HG02870 (cell line): ENCODE measurements around the gene DPM2.

Experiments used
- ATAC-seq: cut with Tn5 transposase; IDR thresholded peaks from one replicate; pipeline ENCODE4 v1.9.1; 2021; ENCODE audit warnings: mild to moderate bottlenecking, moderate library complexity; ENCODE audit not compliant: unreplicated experiment

Gene DPM2

DNA sequence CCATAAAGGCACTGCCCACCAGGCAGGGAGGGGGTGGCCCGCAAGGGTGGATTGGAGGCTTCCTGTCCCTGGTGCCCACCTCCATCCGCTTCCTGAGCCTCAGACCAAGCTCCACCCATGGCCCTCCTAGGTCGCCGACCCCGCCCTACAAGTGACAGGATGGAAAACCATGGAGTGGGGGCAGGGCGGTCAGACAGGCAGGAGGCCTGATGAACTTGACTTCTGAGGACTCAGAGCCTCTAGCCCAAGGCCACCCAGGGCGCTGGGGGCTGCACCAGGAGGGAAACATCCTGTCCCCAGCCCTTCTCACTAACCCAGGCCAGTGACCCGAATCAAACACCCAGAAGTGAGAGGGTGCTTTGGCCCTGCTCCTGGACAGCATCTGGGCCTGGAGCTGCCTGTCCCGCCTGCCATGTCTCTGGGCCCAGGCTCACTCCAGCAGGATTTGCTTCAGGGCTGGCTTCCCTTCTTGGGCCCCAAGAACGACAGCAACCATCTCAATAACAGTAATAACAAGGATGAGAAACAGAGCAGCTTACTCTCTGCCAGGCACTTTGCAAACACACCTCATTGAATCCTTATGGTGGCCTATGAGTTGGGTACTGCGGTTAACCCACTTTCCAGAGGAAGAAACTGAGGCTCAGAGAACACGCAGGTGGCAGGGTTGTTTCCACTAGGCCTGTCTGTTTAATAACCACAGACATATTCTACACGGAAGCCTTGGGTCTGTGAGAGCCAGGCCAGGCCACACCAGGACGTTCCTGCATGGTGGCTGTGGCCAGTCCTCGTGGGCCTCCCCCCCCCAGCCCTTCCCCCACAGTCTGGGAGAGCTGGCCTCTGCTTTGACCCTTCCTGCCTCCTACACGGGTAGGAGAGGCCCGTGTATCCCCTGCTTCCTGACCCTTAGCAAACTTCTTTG lies 33.8 kb downstream of the DPM2 start:
- no peak for ATAC-seq

DNA sequence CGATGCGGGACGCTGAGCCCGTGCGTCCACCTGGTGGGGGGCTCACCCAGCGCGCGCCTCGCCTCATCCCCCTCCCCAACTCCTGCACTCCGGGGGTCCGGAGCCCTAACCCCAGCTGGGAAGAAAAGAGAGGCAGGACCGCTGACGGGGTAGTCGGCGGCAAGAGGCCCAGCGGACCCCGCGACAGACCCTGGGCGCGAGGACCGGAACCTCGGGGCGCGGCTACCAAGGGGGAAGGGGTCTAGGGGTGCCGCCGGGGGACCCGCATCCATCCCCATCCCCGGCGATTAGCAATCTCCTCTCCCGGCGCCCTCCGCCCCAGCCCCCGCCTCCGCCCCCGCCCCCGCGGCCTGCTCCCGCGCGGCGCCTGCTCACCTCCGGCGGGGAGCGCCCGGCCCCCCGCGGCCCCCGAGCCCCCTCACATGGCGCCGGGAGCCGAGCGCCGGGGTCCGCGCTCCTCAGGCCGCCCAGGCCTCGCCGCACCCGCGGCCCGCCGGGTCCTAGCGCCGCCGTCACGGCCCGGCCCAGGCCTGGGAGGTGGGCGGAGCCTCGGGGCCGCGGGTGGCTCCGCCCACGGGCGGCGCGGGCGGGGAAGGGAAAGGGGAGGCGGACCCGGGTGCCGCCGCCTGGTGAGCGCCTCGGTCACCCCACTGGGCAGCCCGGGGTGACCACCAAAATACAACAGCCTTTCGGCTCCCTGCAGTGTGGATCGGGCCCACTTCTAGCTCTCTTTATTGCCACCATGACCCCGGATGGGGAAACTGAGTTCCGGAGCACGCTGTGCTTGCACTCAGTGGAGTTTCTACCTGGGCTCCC lies 38.3 kb downstream of the DPM2 start, which contains the start of gene ST6GALNAC6:
Gene ST6GALNAC6, minus strand, starts transcription at position 476 of the 816 bp plus-strand sequence. CDS start 1,622 bp downstream, outside the sequence.
- peak; percentile 48 for ATAC-seq

DNA sequence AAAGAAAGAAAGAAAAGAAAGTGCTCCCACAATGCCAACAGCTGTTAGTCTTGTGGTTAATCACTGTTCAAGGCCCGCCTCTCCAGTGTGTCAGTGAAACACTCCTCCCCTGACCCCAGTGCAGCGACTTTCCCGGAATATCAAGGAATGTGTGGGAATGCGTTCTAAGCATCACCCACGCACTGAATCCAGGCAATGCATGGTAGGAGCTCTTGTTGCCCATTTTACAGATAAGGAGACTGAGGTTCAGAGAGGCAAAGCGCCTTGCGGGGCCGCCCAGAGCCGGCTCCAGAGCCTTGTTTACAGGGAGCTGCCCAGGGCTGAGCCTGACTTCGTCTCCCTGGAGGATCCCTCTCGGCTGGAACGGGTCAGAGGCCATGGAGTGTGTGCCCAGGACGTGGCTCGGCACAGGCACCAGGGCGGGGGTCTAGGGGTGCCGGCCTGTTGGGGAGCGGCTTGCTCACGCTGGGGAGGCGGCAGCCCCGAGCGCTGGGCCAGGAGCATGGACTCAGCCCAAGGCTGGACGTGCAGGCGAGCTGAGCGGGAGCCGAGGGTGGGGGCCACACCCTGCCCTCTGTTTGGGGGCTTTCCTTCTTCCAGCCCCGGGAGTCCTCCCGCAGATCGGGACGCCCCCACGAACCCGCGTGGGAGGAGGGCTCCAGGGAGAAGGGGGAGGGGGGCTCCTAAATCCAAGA lies 39.1 kb downstream of the DPM2 start:
- no peak for ATAC-seq

DNA sequence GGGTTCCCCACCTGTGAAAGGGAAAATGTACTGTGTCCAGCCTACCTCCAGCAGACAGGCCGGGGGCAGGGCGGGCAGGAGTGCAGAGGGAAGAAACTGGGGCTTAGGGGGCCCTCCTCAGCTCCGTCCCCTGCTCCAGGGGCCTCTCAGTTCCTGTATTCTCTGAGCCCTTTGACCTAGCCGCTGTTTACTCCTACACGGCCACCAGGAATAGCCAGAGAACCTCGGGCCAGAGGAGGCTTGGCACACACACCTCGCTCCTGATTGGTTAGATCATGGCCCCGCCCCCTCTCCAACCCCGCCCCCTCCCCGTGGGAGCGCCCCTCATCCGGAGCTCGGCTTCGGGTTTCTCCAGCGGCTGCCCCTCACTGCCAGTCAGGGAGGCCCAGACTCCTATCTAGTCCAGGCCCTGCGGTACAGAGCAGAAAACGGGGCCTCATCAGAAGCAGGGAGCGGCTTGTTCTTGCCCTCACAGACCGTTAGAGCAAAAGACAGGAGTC lies 40.4 kb downstream of the DPM2 start:
- no peak for ATAC-seq

DNA sequence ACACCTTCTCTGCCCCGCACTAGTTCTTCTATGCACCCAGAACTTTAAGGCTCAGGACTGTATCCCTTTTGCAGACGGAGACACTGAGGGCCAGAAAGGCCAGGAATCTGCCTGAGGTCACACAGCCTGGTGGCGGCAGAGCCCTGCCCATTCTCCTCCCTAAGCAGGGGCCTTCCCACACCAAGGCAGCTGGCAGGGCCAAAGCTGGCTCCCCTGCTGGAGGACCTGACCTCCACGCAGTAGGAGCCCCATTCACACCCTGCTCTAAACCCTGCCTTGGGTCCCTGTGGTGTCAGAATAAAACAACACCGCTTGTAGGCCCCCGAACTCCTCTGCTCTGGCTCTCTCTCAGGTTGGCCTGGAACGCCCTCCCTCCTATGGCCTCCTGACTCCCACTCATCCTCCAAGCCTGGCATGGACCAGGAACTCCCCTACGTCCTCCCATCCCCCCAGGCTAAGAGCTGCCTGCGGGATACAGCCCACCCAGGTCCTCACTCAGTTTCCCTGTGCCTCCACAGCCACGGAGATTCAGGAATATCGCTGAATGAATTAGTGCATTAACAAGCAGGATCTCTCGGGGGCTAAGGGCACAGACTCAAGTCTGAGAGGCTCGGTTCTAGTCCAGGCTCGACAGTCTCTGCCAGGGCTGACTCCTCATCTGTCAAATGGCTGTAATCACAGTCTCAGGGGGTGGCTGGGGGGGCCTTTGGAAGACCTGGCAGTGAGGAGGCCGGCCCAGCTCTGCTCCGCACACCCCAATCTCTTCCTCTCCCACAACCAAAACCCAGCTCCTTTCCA lies 41.1 kb downstream of the DPM2 start:
- no peak for ATAC-seq

DNA sequence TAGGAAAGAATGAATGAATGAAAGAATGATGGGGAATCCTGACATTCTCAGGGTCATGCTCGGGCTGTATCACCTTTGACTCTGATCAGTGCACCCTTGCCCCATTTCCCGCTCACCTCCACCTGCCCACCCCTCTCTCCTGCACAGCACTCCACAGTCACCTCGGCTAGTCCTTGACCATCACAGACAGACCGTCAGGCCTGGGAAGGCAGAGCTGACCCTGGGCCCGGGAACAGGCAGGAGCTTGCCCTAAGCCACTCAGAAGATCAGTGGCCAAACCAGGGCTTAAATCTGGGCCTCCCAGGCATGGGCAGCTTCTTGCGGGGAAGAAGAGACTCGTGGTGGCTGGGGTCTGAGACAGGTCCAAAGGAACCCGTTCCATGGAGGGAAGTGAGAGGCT lies 41.8 kb downstream of the DPM2 start:
- no peak for ATAC-seq

DNA sequence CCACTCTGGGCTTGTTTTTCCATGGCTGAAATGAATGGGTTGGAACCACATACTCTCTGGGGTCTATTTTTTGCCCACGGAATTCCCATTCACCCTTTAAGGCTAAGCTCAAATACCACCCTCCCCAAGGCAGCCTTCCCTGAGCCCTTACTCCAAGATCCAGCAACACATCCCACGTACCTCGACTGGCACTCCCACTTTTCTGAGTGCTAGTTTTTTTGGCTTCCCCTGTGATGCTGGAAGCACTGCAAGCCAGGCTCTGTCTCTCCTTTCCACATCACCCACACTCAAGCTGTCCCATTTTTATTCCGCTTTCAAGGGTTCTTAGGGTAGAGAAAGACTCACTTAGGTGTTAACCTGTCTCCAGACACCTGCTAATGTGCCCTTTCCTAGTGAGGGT lies 44.3 kb downstream of the DPM2 start:
- ATAC-seq: no peak

DNA sequence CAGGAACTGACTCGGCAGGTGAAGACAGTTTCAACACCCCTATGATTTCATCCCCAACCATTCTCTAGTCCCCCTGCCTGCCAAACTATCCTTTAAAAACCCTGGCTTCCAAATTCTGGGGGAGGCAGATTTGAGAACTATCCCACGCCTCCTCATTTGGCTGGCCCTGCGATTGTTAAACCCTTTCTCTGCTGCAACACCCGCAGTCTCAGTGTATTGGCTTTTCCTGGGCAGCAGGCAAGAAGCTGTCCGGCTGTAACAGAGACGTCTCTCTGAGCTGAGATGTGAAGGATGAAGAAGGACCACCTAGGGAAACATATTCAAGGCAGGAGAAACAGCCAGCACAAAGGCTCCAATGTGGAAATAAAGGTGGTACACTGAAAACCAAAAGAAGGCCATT lies 44.8 kb downstream of the DPM2 start:
- ATAC-seq: no peak

DNA sequence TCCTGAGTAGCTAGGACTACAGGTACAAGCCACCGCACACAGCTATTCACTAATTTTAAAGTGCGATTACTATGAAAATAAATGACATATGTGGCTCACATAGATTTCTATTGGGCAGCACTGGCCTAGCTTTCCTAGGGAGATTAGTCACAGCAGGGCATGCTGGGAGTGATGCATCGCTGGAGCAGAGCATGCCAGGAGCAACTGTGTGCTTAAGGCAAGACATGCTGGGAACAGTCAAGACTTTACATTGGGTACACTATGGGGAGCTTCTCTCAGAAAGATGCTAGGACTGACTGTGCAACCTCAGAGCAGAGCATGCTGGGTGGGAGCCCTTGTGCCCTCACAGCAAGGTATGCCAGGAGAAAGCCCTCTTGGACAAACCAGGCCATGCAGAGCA lies 47.6 kb downstream of the DPM2 start:
- ATAC-seq: no peak

DNA sequence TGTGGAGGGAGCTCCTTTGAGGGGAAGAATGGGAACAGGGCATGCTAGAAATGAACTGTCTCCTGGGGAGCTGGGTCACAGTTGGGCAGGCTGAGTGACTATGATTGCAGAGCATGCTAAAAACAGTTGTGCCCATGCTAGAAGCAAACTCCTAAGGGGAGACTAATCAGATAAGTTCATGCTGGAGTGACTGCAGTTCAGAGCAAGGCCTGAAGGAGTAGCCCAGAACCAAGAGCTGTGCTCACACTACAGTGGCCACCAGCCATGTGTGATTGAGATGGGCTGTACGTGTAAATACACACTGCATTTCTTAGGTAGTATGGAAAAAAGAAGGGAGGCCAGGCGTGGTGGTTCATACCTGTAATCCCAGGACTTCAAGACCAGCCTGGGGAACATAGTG lies 49.9 kb downstream of the DPM2 start:
- ATAC-seq: no peak

DNA sequence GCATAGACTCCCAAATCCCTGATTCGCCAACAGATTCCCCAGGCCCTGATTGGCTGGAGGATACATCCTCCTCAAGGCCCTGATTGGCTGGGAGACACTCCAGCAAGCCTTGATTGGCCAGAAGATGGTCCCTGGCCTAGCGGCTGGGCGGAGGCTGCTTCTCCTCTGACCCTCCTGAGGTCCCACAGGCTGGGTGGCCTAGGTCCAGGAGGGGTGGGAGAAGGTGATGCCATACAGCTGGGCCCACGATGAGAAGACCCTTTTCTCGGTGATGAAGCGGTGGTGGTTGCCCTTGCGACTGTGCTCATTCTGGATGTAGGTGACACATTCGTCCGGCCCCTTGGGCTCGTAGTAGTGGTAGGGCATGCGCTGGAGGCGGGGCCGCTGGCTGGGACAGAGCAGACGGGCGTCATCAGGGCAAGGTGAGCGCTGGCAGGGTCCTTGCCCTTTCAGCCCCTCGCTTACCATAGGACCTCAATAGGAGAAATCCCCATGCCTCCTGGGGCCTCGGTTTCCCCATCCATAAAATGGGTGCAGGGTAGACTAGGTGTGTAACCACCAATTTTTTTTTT lies 51.2 kb downstream of the DPM2 start:
- ATAC-seq: no peak

DNA sequence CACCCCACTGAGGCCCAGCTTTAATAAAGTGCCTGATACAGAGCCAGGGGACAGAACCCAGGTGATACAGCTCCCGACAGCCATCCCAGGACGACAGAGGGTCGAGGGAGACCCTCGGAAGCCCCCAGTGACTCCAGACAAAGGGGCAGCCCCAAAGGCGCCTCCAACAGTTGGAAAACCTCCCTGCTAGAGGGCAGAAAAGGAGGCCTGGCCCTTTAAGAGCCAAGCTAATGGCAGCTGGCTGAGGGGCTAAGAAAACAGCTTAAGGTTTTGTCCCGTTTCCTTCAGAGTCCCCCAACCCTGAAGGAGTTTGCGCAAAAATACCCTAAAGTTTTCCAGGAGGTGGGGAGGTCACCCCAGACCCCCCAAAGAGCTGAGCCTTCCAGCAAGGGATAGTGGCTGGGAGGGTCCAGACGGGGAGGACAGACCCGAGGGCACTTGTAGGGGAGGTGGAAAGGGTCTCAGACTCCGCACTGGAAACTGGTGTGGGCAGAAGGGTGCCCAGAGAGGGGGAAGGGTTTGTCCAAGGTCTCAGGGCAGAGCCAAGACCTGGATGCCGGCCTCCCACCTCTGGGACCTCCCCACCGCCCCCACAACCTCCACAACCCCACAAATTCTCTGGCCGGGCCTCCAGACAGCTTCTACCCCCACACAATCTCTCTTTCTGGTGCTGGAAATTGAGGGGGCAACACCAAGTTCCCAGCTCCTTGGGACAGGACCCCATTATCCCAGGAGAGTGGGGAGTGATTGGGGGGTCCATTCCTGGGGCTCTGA lies 52.0 kb downstream of the DPM2 start:
- no peak for ATAC-seq
